Muscle of leg (tissue), 11 donors: ENCODE measurements around the gene SYCN. TPM values are rescaled to one million over a fixed set of nuclear protein-coding genes. Genes with fewer than 3 reads are reported as not detected.

Experiments used
- DNase-seq: peaks from one replicate; pipeline ENCODE4 v3.0.0; 2013
- H3K27ac ChIP-seq: one replicate; pipeline ENCODE4 v1.5.1; 2013; ENCODE audit warnings: mild to moderate bottlenecking, low read length, control low read depth
- H3K27me3 ChIP-seq: one replicate; pipeline ENCODE4 v1.6.1; 2013; ENCODE audit warnings: low read length; ENCODE audit not compliant: control insufficient read depth, insufficient read depth
- H3K36me3 ChIP-seq: one replicate; pipeline ENCODE4 v1.6.1; 2013; ENCODE audit warnings: low read length; ENCODE audit not compliant: control insufficient read depth, insufficient read depth
- H3K4me1 ChIP-seq: one replicate; pipeline ENCODE4 v1.6.1; 2013; ENCODE audit warnings: low read length; ENCODE audit not compliant: control insufficient read depth, insufficient read depth
- H3K4me3 ChIP-seq: one replicate; pipeline ENCODE4 v1.5.1; 2013; ENCODE audit warnings: low read length, control low read depth
- H3K9me3 ChIP-seq: replicated peaks from 2 replicates; pipeline ENCODE4 v1.6.1; 2013; ENCODE audit warnings: low read depth, low read length; ENCODE audit not compliant: control insufficient read depth
- WGBS: methylation state at CpG from one replicate; pipeline ENCODE4 v1.1.5; 2013; ENCODE audit warnings: missing lambda C conversion rate; ENCODE audit not compliant: insufficient coverage; 5-methylcytosine and 5-hydroxymethylcytosine counted together
- polyA plus RNA-seq, 8 donors: library from polyadenylated mRNA; unstranded; fragments of 120-200 nt; gene quantifications; one replicate each; pipeline versions ENCODE4 v1.2.1 to v1.2.3, GENCODE V29; 2013; ENCODE audit warnings: inconsistent platforms in 1 of 8, low replicate concordance in 1 of 8; ENCODE audit not compliant: insufficient read length in 8 of 8, insufficient read depth in 1 of 8
- total RNA-seq: library from RNA; stranded (reverse); fragments of 120-200 nt; gene quantifications from one replicate; pipeline ENCODE4 v1.2.4, GENCODE V29; 2013

SYCN gene
- total and polyA plus RNA-seq, 9 donors, result not detected

DNA sequence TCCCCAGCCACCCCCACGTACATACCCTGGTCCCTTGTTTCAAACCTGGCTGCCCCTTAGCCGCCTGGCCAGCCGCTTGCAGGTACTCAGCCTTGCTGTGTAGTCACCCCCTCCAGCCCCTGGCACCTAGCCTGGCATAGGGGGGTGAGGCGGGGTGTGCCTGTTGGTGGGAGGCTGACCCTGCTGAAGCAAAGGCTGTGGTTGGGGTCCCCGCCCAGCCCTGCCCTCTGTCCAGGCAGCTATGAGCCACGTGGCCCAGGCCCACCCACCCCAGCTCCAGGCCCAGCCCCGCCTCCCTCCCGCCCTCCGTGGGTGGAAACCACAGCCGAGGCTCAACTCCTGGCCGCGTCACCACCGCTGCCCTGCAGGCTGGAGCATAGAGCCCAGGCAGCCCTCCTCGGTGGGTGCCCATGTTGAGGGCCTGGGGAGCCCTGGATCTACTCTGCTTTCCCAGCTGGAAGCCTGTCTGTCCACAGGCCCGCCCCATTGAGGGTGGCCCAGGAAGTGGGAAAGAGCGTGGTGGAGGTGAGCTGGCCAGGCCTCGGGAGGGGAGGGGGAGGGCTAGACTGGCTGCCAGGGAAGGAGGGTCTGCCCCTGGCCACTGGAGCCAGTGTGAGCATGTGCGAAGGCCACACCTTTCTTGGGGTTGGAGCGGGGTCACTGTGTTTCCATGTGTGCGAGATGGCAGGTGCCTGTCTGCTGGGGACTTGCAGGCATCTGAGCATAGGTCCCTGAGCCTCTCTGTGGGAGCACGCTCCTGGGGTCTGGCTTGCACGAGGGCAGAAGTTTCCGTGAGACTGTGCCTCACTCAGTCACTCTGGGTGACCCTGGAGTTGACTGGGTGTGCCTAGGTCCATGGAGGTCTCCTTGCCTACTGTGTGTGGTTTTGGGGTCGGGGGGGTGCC lies 47.5 kb downstream of the SYCN start:
- Histone ChIP-seq H3K27ac (no peak overlapping the region), H3K36me3 (peaks cover 6% of the 10 kb centered on the region), H3K27me3 (no peaks in the 10 kb centered on the region), H3K4me3 (peak overlapping the region; percentile 31), H3K4me1 (peaks cover 35% of the 10 kb centered on the region), H3K9me3 (no peaks in the 10 kb centered on the region)
- peak; percentile 48 for DNase-seq
- WGBS, result 13% methylated on average over 11 of the region's 24 CpGs

DNA sequence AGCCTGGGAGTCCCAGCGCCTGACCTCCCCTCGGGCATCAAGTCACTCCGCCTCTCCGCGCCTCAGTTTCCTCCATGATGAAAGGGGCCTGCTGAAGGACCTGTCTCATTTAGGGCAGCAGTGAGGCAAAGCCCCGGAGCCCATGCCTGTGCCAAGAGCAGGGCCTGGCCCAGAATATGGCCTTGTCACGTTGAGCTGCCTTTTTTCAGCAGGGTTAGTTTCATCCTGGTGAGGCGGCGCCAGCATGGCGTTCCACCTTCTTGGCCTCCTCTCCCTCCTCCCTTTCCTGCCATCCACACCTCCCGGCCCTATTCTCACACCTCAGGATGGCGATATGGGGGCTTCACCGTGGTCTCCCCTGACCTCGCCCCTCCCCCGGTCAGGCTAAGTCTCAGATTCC lies 48.3 kb downstream of the SYCN start:
- 82% methylated on average over 10 of the region's 15 CpGs for WGBS
- H3K36me3 ChIP-seq, result peaks cover 6% of the 10 kb centered on the region
- H3K27ac ChIP-seq, result no peak overlapping the region
- H3K27me3 ChIP-seq, result no peaks in the 10 kb centered on the region
- DNase-seq, result no peak
- H3K9me3 ChIP-seq, result no peaks in the 10 kb centered on the region
- peaks cover 35% of the 10 kb centered on the region for H3K4me1 ChIP-seq
- no peak overlapping the region for H3K4me3 ChIP-seq

DNA sequence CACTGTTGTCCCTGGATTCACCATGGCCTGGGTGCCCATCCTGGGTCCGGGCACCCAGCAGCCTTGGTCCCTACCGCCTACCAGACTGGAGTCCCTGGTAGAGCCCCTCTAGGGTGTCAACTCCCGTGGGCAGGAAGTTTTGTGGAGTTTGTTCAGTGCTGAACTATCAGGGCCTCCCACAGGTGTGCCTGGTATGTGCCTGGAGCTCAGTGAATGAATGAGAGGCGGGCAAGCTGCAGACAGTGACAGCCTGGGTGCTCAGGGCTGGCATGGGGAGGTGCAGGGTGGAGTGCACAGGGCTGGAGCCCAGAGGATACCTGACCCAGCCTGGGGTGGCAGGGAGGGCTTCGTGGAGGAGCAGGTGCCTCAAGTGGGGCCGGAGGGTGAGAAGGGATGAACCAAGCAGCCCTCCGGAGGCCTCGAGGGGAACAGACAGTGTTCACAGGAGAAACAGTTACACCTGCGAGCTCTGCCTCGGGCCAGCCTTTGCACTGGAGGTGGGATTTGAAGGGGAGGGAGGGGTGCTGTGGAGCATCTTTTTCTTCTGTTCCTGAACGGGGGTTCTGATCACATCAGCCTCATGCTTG lies 48.9 kb downstream of the SYCN start:
- peaks cover 6% of the 10 kb centered on the region for H3K36me3 ChIP-seq
- peaks cover 30% of the 10 kb centered on the region for H3K4me1 ChIP-seq
- H3K27me3 ChIP-seq, result no peaks in the 10 kb centered on the region
- no peak overlapping the region for H3K27ac ChIP-seq
- H3K9me3 ChIP-seq, result no peaks in the 10 kb centered on the region
- 63% methylated on average over 11 of the region's 11 CpGs for WGBS
- no peak for DNase-seq
- no peak overlapping the region for H3K4me3 ChIP-seq

DNA sequence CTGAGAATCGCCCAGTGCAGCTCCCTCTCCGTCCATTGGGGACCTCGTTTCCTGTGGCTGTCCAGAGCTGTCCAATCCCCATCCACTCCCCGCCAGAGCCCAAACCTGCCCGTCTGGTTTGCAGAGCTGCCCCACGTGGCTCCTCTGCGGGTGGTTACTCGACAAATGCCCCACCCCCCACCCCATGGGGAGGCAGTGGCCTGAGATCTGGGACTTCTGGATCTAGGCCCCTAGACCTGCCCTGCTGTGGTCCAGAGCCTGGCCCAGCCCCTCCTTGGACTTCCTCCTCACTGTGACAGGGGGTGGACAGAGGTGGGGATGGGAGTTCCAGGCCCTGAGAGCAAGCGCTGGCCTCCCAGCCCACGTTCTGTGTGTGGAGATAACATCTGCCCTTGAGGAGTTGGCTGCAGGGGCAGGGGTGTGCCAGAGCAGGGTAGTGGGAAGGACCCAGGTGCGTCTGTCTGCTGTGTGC lies 49.4 kb downstream of the SYCN start:
- Histone ChIP-seq H3K4me3 (no peak overlapping the region), H3K27me3 (no peaks in the 10 kb centered on the region), H3K9me3 (no peaks in the 10 kb centered on the region), H3K4me1 (peaks cover 27% of the 10 kb centered on the region), H3K36me3 (peaks cover 6% of the 10 kb centered on the region), H3K27ac (no peak overlapping the region)
- 73% methylated on average over 7 of the region's 11 CpGs for WGBS
- peak; percentile 33 for DNase-seq

DNA sequence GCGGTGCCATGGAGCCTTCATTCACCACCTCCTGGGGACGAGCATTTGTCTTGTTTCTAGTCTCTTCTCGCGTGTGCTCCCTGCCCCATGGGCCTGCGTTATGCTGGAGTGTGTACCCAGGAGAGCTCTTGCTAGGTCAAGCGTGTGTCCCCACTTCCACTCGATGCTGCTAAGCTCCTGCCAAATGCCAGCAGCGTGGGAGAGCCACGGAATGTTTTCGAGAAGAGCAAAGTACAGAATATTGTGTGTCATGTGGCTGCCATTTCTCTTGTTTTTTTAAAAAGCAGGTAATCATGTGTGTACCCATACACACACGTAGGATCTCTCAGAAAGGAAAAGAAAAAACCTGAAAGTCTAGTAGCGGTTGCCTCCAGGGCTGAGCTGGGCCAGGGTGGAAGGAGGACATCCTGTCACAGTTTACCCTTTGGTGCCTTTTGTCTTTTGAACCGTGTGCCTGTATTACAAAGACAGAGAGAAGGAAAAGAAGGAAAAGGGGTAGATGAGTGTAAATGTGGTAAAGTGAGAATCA lies 49.9 kb downstream of the SYCN start:
- no peak overlapping the region for H3K4me3 ChIP-seq
- peaks cover 7% of the 10 kb centered on the region for H3K36me3 ChIP-seq
- 75% methylated on average over 10 of the region's 13 CpGs for WGBS
- peaks cover 27% of the 10 kb centered on the region for H3K4me1 ChIP-seq
- no peaks in the 10 kb centered on the region for H3K9me3 ChIP-seq
- no peak overlapping the region for H3K27ac ChIP-seq
- no peak for DNase-seq
- H3K27me3 ChIP-seq, result no peaks in the 10 kb centered on the region

Other genes starting within 250 kb of the SYCN start
- 30.7 TPM for gene FBXO17, start 228.5 kb downstream of the SYCN start, total RNA-seq
- 10 to 100 TPM; 25.0 to 36.7 (median 28.8) TPM for gene FBXO17, start 228.5 kb downstream of the SYCN start, polyA plus RNA-seq
- gene FBXO27, start 171.7 kb downstream of the SYCN start, total RNA-seq, result 1.4 TPM
- gene FBXO27, start 171.7 kb downstream of the SYCN start, polyA plus RNA-seq, result 1 to 10 TPM; 1.5 to 5.5 (median 3.3) TPM
- gene ACP7, start 119.9 kb downstream of the SYCN start, total RNA-seq, result 0.09 TPM
- under 1 TPM in 7 of 8 donors, not detected in 1; 0.05 to 0.28 (median 0.11) TPM for gene ACP7, start 119.9 kb downstream of the SYCN start, polyA plus RNA-seq
- 3.5 TPM for gene PAK4, start 78.5 kb downstream of the SYCN start, total RNA-seq
- 10 to 100 TPM; 15.8 to 29.2 (median 21.9) TPM for gene PAK4, start 78.5 kb downstream of the SYCN start, polyA plus RNA-seq
- 0.04 TPM for gene NCCRP1, start 7.3 kb downstream of the SYCN start, total RNA-seq
- gene NCCRP1, start 7.3 kb downstream of the SYCN start, polyA plus RNA-seq, result under 1 TPM in 5 of 8 donors, not detected in 3; 0.12 to 0.35 (median 0.20) TPM
- gene IFNL3, start 40.7 kb upstream of the SYCN start, total RNA-seq, result not detected
- not detected for gene IFNL3, start 40.7 kb upstream of the SYCN start, polyA plus RNA-seq
- 0.04 TPM for gene IFNL4, start 44.6 kb upstream of the SYCN start, total RNA-seq
- under 1 TPM in 1 of 8 donors, not detected in 7; 0.16 TPM for gene IFNL4, start 44.6 kb upstream of the SYCN start, polyA plus RNA-seq
- not detected for gene IFNL2, start 64.1 kb upstream of the SYCN start, total RNA-seq
- not detected for gene IFNL2, start 64.1 kb upstream of the SYCN start, polyA plus RNA-seq
- not detected for gene IFNL1, start 92.1 kb upstream of the SYCN start, total RNA-seq
- not detected for gene IFNL1, start 92.1 kb upstream of the SYCN start, polyA plus RNA-seq
- gene LRFN1, start 116.6 kb upstream of the SYCN start, total RNA-seq, result 0.31 TPM
- gene LRFN1, start 116.6 kb upstream of the SYCN start, polyA plus RNA-seq, result 1 to 10 TPM in 4 of 8 donors, under 1 TPM in 4; 0.68 to 1.8 (median 1.0) TPM
- gene GMFG, start 131.8 kb upstream of the SYCN start, total RNA-seq, result 25.8 TPM
- 10 to 100 TPM; 16.1 to 25.3 (median 18.9) TPM for gene GMFG, start 131.8 kb upstream of the SYCN start, polyA plus RNA-seq
- gene SAMD4B, start 138.2 kb upstream of the SYCN start, total RNA-seq, result 36.6 TPM
- 10 to 100 TPM; 66.9 to 99.6 (median 84.6) TPM for gene SAMD4B, start 138.2 kb upstream of the SYCN start, polyA plus RNA-seq
- 21.0 TPM for gene PAF1, start 186.8 kb upstream of the SYCN start, total RNA-seq
- gene PAF1, start 186.8 kb upstream of the SYCN start, polyA plus RNA-seq, result 10 to 100 TPM; 38.7 to 48.0 (median 41.6) TPM
- 17.3 TPM for gene MED29, start 187.1 kb upstream of the SYCN start, total RNA-seq
- gene MED29, start 187.1 kb upstream of the SYCN start, polyA plus RNA-seq, result 10 to 100 TPM; 20.8 to 30.5 (median 26.6) TPM
- 14.2 TPM for gene ZFP36, start 202.6 kb upstream of the SYCN start, total RNA-seq
- 100 to 1,000 TPM in 3 of 8 donors, 10 to 100 TPM in 5; 26.6 to 143 (median 73.4) TPM for gene ZFP36, start 202.6 kb upstream of the SYCN start, polyA plus RNA-seq
- 21.2 TPM for gene PLEKHG2, start 208.4 kb upstream of the SYCN start, total RNA-seq
- 10 to 100 TPM; 33.5 to 65.3 (median 50.1) TPM for gene PLEKHG2, start 208.4 kb upstream of the SYCN start, polyA plus RNA-seq
- 261 TPM for gene RPS16, start 231.7 kb upstream of the SYCN start, total RNA-seq
- 1,000 to 10,000 TPM; 1,818 to 2,619 (median 2,073) TPM for gene RPS16, start 231.7 kb upstream of the SYCN start, polyA plus RNA-seq
- 50.0 TPM for gene SUPT5H, start 241.3 kb upstream of the SYCN start, total RNA-seq
- 100 to 1,000 TPM in 3 of 8 donors, 10 to 100 TPM in 5; 80.4 to 108 (median 99.7) TPM for gene SUPT5H, start 241.3 kb upstream of the SYCN start, polyA plus RNA-seq